ENCODE results near the gene MON1B.
A peak's percentile ranks its signal among the peaks of the same experiment; 100 is the strongest.
"Not testable (repeated sequence)": the region's sequence is repeated elsewhere in the genome, so short reads cannot be mapped to it uniquely, and the experiment has no call there.

Gene MON1B

GRCh38 chr16:77190478-77191258 is at the start of gene MON1B:
TSS of gene MON1B (plus strand) at chr16:77191190. CDS start at chr16:77191486, 296 bp downstream.
- peak; percentile 91 for DNase-seq (ENCODE audit: low read depth)

- no peak for DNase-seq (ENCODE audit: low read depth)
Observed at GRCh38 chr16:77143364-77143763, 47.6 kb upstream of the MON1B start.

- DNase-seq (ENCODE audit: low read depth): no peak
Observed at GRCh38 chr16:77148121-77148520, 42.9 kb upstream of the MON1B start.

GRCh38 chr16:77157346-77158058 is 33.5 kb upstream of the MON1B start:
- no peak for DNase-seq (ENCODE audit: low read depth)

GRCh38 chr16:77158293-77158692 is 32.7 kb upstream of the MON1B start:
- no peak for DNase-seq (ENCODE audit: low read depth)

GRCh38 chr16:77165006-77165405 is 26.0 kb upstream of the MON1B start:
- no peak for DNase-seq (ENCODE audit: low read depth)

GRCh38 chr16:77165536-77166236 is 25.3 kb upstream of the MON1B start:
- not testable (repeated sequence) for DNase-seq (ENCODE audit: low read depth)

GRCh38 chr16:77166726-77167125 is 24.3 kb upstream of the MON1B start:
- DNase-seq (ENCODE audit: low read depth): no peak

- DNase-seq (ENCODE audit: low read depth): no peak
Observed at GRCh38 chr16:77168901-77169300, 22.1 kb upstream of the MON1B start.

- DNase-seq (ENCODE audit: low read depth): no peak
Observed at GRCh38 chr16:77169650-77170236, 21.2 kb upstream of the MON1B start.

GRCh38 chr16:77170805-77171204 is 20.2 kb upstream of the MON1B start:
- DNase-seq (ENCODE audit: low read depth): no peak

- peak; percentile 17 for DNase-seq (ENCODE audit: low read depth)
Observed at GRCh38 chr16:77171745-77172635, 19.0 kb upstream of the MON1B start.

- DNase-seq (ENCODE audit: low read depth): no peak
Observed at GRCh38 chr16:77172951-77173350, 18.0 kb upstream of the MON1B start.

GRCh38 chr16:77183137-77183536 is 7.9 kb upstream of the MON1B start:
- DNase-seq (ENCODE audit: low read depth): no peak

- DNase-seq (ENCODE audit: low read depth): not testable (repeated sequence)
Observed at GRCh38 chr16:77186298-77186697, 4.7 kb upstream of the MON1B start.

GRCh38 chr16:77190190-77190477 is 856 bp upstream of the MON1B start:
- no peak for DNase-seq (ENCODE audit: low read depth)

- DNase-seq (ENCODE audit: low read depth): no peak
Observed at GRCh38 chr16:77191259-77191969, 424 bp downstream of the MON1B start.

- DNase-seq (ENCODE audit: low read depth): no peak
Observed at GRCh38 chr16:77193377-77193776, 2.4 kb downstream of the MON1B start.

GRCh38 chr16:77194295-77195231 is 3.6 kb downstream of the MON1B start:
- DNase-seq (ENCODE audit: low read depth): no peak

GRCh38 chr16:77195411-77195810 is 4.4 kb downstream of the MON1B start:
- no peak for DNase-seq (ENCODE audit: low read depth)
